Body of pancreas (tissue), 4 donors: ENCODE data around the gene SLC38A1.

Experiments
- CTCF ChIP-seq, 7 experiments: fragments of 450-650 bp in 4 of 7; fragments of 200-600 bp in 3 of 7; sonication (generic) in 3 of 7; IDR thresholded peaks; one replicate each; pipeline ENCODE4 v1.5.1; 2016 to 2019; ENCODE audit warnings: antibody characterized with exemption in 7 of 7
- POLR2A ChIP-seq, 3 donors: fragments of 450-650 bp; IDR thresholded peaks; one replicate each; pipeline ENCODE4 v1.6.1; 2016; ENCODE audit warnings: antibody characterized with exemption in 3 of 3, mild to moderate bottlenecking in 2 of 3

- no peak for TF ChIP-seq CTCF (IDR thresholded peaks at IDR 0.05)
- TF ChIP-seq POLR2A (IDR thresholded peaks at IDR 0.05): no peak
Observed at GRCh38 chr12:46217541-46218321, 51.1 kb downstream of the SLC38A1 start.
